Glomerular endothelial cell (primary cell): ENCODE data around the gene MAP7D1. TPM values are rescaled to one million over a fixed set of nuclear protein-coding genes. Genes with fewer than 3 reads are reported as not detected.
"Not testable (repeated sequence)": the region's sequence is repeated elsewhere in the genome, so short reads cannot be mapped to it uniquely, and the experiment has no call there.

Experiments
- DNase-seq: peaks from one replicate; pipeline ENCODE4 v3.0.0-alpha.2; 2011; ENCODE audit warnings: low read depth, low spot score; ENCODE audit errors: extremely low read depth
- total RNA-seq: library from RNA; depleted of rRNA; stranded (reverse); fragments of >200 nt; gene quantifications from 2 replicates; pipeline ENCODE4 v1.2.3, GENCODE V29; 2015

Gene MAP7D1
- total RNA-seq, 1 donor from 2014 or later: 282 TPM

DNA sequence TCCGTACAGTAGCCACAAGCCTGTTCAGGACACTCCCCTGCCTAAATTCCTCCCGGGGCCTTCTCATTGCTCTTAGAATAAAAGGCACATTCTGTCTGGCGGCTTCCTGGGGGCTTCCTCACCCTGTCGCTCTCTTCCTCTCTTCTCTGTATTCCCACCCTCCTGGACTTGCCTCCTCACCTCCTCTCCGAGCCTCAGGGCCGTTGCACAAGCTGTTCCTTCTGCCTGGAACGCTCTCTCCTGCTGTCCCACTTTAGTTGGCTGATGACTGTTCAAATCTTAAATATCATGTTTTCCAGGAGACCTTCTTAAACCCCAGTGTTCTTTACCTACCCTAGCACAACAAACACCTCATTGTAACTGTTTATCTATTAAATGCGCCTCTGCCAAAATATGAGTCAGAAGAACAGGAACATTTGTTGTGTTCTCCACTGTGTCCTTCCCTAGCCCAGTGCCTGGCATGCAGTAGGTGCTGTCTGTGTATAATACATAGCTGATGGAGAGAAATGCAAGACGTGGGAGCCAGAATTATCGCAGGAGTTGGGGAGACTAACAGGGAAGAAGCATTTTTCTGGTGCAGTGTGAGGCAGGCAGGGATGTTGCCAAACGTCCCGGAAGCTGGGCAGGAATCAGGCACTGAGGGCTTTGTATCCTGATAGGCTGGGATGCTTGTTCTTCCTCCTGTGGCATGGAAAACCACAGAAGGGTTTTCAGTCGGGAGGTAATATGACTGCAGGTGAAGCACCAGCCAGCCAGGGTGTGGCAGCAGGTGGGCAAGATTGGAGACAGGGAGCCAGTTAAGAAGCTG is 44.2 kb downstream of the MAP7D1 start:
- DNase-seq: no peak

DNA sequence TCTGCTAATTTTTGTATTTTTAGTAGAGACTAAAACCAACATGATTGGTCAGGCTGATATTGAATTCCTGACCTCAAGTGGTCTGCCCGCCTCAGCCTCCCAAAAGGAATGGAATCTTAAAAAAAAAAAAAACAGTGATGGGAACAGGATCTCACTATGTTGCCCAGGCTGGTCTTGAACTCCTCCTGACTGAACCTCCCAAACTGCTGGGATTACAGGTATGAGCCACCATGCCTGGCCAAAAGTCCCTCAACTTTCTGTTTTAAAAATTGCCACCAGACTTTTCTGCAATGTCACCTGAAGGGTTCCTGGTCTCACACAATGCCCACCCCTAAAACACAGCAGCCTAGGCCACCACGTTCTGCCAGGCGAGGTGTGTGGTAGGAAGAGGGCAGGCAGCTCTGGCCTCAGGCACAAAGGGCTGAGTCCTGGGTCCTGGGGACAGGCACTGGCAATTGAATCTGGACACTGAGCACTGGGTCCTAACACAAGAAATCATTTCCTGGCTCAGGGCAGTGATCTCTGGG is 47.1 kb downstream of the MAP7D1 start:
- no peak for DNase-seq

DNA sequence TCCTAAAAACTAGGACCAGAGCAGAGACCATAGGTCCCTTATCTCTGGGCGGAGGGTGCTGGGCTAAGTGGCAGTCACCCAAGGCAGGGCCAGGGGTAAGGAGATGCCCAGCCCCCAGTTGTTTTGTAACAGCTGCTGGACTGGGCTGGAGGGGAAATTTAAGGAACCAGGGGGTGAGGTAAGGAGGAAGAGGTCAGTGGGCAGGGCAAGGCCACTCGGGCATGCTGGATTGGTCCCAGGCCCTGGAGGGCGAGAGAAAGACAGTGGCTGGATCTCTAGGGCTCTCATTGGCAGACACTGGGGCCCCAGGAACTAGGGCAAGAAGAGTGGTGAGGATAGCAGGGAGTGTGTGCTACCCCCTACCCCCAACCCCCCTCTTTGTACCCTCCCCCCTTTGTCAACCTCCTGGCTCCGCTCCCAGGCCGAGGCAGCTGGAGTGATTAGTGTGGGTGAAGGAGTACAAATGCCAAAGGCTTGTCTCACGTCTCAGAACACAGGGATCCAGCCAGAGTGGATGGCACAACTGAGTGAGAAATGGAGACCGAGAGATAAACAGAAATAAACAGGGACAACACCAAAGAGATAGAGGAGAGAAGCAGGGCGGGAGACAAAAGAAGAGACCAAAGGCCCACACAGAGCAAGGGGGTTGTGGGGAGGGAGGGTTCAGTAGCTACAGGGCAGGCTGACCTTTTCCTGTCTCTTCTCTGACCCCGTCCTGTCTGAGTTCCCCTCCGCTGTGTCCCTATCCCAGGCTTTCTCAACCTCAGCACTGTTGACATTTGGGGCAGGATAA is 47.8 kb downstream of the MAP7D1 start:
- DNase-seq: no peak

DNA sequence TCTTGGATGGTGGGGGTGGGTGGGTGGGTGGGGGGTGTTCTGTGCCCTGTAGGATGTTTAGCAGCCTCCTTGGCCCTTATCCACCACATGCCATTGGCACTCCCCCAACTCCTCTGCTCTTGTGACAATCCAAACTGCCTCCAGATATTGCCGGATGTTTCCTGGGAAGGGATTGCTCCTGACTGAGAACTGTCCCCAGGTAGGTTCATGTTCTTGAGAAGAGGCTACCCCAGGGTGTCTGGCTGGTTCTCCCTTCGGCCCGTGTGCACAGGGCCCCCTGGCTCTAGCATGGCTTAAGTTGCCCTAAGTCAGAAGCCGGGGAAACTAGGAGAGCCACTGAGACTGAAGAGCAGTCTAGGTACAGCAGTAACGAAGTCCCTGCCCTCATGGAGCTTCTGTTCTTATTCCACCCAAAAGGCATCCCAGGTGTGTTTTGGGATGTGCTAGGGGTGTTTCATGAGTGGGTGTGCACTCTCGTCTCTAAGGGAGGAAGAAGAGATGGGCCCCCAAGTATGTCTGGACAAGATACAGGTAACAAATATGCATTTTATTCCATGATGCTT is 48.5 kb downstream of the MAP7D1 start:
- no peak for DNase-seq

DNA sequence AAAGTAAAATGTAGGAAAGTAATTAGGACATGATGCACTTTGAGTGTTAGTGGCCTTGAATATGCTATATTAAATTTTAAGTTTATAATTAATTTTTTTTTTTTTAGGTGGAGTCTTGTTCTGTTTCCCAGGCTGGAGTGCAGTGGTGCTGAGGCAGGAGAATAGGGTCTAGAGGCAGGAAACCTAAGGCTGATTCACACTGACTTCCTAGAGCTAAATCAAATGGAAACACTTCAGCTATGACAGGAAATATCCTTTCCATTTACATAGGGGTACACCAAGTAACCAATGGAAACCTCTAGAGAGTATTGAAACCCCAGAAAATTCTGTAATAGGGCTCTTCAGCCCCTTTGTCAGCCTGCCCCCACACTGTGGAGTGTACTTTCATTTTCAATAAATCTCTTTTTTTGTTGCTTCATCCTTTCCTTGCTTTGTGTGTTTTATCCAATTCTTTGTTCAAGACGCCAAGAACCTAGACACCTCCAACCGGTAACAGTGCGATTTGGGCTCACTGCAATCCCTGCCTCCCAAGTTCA is 50.4 kb downstream of the MAP7D1 start:
- no peak for DNase-seq

DNA sequence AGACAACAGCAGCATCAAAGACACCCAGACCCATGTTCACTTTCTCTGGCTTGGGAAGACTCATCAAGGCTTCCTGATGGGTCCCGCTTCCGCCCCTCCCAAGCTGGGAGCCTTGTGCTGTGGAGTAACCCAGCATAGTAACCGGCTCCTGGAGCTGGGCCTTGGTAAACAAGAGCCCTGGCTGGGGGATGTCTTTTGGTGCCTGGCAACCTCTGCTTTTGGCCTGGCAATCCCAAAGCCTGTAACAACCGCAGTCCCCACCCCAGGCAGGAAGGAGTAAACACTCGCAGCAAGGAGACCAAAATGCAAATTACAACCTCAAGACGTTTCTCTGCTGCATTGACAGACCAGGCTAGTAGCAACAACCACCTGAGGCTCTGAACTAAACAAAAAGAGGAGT is 51.4 kb downstream of the MAP7D1 start:
- no peak for DNase-seq

DNA sequence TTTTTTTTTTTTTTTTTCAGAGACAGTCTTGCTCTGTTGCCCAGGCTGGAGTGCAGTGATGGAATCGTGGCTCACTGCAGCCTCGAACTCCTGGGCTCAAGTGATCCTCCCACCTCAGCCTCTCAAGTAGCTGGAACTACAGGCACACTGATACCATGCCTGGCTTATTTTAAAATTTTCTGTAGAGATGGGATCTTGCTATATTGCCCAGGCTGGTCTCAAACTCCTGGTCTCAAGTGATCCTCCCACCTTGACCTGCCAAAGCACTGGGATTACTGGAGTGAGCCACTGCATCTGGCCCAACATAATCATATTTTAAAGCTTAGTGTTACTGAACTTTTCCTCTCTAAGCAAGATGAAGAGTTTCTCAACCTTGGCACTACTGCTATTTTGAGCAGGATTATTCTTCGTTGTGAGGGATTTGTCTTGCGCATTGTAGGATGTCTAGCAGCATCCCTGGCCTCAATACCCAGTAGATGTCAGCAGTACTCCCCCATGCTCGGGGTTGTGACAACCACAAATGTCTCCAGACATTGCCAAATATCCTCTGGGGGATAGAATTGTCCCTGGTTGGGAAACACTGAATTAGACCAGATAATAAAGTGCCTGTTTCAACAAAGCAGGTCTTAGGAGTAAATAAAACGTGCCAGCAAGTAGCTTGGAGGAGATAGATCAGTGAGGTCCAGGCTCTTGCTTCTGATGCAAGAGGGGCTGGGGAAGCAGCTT is 53.2 kb downstream of the MAP7D1 start:
- no peak for DNase-seq

DNA sequence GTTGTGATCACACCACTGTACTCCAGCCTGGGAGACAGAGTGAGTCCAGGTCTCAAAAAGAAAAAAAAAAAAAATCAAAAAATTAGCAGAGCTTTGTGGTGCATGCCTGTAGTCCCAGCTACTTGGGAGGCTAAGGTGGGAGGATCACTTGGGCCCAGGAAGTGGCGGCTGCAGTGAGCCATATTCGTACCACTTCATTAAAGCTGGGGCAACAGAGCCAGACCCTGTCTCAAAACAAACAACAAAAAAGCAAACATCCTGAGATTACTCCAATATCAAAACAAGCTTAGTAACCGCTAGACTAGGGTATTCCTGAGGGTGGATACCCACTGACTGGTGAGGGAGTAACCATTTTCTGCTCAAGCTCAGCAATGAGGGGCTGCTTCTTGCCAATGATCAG is 55.3 kb downstream of the MAP7D1 start:
- DNase-seq: no peak

DNA sequence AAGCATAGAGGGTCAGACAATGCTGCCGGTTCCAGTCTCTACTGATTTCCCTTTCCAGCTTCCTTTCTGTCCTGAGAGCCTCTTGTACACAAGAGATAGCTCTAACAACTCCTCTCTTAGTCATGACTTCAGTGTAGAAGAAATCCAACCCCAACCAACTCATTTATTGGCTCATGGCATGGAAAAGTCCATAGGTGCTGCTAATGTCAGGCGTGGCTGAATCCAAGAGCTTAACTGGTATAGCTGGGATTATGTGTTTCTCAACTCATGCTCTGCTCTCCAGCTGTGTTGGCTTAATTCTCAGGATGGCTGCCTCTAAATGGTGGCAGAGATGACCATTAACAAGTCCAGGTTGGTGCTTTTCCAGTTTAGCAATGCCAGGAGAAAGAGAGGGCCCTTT is 55.9 kb downstream of the MAP7D1 start:
- DNase-seq: no peak

DNA sequence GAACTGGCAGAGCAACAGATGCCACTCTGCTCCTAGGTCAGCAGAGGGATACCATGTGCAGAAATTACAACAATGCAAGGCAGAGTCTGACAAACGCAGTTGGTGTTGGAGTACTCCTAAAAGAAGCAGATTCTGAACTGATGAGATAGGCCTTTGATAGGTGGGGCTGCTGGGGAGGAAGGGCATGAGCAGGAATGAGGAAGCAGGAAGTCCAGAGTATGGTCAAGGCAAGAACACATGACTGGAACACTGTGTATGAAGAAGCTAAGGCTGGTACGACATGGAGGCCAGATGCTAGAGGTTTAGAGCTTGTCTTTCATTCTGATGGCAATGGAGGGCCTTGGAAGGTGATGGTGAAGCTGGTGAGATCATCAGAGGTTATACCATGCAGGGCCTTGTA is 56.8 kb downstream of the MAP7D1 start:
- DNase-seq: no peak

DNA sequence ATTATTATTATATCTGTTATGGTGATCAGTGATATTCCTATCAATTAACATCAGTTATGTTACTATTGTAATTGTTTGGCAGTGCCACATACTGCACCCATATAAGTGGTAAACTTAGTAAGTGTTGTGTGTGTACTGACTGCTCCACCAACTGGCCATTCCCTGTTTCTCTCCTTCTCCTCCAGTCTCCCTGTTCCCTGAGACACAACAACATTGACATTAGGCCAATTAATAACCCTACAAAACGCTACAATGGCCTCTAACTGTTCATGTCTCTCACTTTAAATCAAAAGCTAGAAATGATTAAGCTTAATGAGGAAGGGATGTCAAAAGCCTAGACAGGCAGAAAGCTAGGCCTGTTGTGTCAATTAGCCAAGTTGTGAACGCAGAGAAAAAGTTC is 61.7 kb downstream of the MAP7D1 start:
- DNase-seq: no peak

DNA sequence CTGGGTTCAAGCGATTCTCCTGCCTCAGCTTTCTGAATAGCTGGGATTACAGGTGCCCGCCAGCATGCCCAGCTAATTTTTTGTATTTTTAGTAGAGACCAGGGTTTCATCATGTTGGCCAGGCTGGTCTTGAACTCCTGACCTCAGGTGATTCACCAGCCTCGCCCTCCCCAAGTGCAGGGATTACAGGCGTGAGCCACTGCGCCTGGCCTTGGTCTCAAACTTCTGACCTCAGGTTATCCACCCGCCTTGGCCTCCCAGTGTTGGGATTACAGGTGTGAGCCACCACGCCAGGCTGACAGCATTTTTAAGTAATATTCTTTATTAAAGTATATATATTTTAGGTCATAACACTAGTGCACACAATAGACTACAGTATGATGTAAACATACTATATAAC is 65.9 kb downstream of the MAP7D1 start:
- not testable (repeated sequence) for DNase-seq

DNA sequence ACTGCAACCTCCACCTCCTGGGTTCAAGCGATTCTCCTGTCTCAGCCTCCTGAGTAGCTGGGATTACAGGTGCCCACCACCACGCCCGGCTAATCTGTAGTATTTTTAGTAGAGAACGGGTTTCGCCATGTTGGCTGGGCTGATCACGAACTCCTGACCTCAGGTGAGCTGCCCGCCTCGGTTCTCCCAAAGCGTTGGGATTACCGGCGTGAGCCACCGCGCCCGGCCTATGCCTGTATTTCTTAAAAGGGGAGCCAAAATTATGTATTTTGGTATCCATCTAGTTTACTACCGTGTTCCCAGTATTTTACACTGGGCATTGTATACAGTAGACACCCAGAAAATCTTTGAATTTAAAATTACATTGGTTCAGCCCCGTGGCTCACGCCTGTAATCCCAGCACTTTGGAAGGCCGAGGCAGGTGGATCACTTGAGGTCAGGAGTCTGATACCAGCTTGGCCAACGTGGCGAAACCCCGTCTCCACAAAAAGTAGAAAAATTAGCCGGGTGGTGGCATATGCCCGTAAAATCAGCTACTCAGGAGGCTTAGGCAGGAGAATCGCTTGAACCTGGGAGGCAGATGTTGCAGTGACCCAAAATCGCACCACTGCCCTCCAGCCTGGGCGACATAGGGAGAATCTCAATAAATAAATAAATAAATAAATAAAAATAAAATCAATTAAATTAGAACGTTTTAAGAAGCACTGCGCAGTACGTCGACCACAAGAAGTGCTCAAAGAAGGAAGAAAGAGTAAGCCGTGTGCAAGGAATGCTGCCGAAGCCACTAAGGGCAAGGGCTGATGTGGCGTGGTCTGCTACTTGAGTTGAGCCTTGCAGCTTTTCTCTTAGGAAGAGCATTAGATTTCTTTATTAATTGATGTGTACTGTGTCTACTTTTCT is 66.8 kb downstream of the MAP7D1 start:
- DNase-seq: no peak

DNA sequence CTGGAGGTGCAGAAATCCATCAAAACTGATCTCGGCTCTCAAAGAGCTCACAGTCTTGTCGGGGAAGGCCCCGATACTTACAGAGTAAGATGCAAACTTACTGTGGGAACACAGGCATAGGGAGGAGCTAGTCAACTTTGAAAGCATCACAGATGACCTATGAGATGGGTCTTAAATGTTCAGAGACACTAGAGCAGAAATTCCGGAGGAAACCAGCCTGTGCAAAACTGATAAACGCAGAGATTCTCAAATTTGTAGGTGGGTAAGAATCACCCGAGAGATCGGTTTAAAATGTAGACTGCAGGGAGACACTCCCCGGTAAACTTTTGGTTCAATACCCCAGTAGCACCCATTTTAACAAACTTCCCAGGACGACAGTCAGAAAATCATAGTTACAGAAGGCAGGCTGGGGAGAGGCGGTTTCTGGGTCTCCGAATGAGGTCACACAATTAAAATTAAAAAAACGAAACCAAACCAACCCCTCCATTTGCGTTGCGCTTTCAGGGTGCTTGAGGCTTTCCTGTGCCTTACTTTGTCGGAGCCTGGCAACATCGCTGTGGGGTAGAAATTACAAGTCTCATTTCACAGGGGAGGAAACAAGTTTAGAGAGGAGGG is 67.5 kb downstream of the MAP7D1 start:
- DNase-seq: no peak

DNA sequence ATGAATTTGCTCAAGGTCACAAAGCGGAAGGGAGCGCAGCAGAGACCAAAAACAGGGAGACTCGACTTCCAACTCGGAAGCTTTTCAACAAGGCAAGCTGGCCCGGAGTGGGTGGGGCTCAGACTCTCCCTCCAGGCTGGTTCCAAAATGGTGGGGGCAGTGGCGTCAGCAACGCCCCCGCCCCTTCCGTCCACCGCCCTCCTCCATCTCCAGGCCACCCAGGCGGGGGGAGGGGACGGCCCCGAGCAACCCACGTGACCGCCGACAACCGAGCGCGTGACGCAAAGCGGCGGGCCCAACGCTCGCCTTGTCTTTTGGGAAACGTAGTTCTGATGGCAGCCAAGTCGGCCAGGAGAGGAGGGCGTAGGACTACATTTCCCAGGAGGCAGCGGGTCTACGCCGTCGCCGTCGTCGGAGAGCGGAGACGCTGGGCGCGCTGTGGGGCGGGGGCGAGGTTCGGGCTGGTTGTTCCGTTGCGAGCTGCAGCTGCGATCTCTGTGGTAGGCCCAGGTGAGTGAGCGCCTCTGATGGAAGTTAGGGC is 68.1 kb downstream of the MAP7D1 start, which contains the start of gene THRAP3:
Gene THRAP3, plus strand, starts transcription at position 448 of the 541 bp plus-strand sequence. CDS start 58,121 bp downstream, outside the sequence.
- DNase-seq: peak; percentile 82

DNA sequence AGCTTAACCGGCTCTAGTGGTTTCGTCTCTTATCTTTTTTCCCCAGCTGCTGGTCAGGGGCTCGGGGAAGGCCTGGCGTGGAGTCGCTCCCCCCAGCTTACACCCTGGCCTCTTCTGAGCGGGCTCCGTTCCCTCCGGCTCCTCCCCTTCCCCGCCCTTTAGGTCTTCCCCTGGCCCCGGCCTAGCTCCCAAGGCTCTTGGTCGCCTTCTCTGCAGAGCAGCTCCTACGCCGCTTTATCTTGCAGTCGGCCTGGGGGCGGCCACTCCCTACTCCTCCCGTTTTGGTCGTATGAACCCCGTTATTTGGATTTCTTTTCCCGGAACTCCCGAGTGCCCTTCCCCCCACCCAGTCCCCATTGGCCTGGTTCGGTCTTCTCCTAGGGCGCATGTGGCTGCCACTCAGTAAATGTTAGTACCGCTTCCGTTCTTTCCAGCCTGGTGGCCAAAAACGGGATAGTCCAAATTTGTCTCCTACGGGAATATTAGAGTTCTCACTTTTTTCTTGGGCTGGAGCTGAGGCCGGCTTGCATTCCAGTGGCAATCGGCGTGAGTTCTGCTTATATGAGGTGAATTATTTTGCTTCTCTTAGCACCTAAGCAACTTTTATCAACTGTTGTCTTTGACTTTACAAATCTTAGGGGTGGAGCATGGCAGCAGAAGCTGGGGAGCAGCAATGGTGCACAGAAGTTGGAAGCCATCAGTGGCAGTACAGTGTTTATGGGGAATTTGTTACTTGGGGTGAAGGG is 68.8 kb downstream of the MAP7D1 start:
- peak; percentile 58 for DNase-seq

DNA sequence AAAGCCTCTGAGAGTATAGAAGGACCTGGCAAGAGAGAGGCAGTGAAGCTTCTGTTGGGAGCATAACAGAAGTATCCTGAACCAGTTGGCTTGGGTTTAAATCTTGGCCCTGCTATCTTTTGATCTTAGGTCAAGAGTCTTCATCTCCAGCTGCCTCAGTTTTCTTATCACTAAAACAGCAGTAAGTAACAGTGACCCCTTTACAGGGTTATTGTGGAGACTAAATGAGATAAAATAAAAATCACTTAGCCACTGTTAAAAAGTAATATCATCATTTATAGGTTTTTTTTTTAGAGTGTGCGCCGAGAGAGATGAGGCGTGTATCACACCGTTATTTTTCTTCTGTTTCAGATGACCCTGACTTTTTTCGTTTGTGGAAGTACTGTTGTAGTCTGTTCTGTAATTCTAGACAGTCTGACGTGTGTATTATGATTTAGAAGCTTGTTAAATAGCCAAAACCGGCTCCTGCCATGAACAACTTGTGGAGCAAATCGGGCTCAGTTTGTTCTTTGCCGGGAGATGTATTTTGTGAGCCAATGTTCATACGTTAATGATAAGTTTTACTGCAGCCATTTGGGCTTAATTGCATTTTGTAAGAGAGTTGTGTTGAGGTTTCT is 69.4 kb downstream of the MAP7D1 start:
- DNase-seq: no peak

DNA sequence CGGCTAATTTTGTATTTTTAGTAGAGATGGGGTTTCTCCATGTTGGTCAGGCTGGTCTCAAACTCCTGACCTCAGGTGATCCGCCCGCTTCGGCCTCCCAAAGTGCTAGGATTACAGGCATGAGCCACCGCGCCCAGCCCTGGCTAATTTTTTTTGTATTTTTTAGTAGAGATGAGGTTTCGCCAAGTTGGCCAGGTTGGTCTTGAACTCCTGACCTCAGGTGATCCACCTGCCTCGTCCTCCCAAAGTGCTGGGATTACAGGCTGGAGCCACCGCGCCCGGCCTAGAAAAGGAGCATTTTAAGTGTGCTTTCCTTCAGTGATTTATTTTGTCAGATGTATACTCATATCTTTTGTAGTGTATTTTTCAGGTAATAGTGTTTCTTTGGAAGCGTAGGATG is 74.3 kb downstream of the MAP7D1 start:
- not testable (repeated sequence) for DNase-seq
